Measurements from ENCODE around the gene HSPBAP1. TPM values are rescaled to one million over a fixed set of nuclear protein-coding genes. Genes with fewer than 3 reads are reported as not detected.

The HSPBAP1 gene
- total RNA-seq, 1 donor from 2014 or later = 11.6 TPM

GRCh38 chr3:122772827-122773226 is 20.8 kb downstream of the HSPBAP1 start:
- TF ChIP-seq, protein P1, sequence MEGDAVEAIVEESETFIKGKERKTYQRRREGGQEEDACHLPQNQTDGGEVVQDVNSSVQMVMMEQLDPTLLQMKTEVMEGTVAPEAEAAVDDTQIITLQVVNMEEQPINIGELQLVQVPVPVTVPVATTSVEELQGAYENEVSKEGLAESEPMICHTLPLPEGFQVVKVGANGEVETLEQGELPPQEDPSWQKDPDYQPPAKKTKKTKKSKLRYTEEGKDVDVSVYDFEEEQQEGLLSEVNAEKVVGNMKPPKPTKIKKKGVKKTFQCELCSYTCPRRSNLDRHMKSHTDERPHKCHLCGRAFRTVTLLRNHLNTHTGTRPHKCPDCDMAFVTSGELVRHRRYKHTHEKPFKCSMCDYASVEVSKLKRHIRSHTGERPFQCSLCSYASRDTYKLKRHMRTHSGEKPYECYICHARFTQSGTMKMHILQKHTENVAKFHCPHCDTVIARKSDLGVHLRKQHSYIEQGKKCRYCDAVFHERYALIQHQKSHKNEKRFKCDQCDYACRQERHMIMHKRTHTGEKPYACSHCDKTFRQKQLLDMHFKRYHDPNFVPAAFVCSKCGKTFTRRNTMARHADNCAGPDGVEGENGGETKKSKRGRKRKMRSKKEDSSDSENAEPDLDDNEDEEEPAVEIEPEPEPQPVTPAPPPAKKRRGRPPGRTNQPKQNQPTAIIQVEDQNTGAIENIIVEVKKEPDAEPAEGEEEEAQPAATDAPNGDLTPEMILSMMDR (IDR thresholded peaks at IDR 0.05; ENCODE audit: unreplicated experiment) = no peak
- DNase-seq (ENCODE audit: low spot score) = no peak
- Mint-ChIP-seq H3K27me3 (ENCODE audit: unreplicated experiment) (no peaks in the 10 kb centered on the region), H3K4me1 (ENCODE audit: unreplicated experiment) (no peaks in the 10 kb centered on the region), H3K36me3 (ENCODE audit: low read depth, unreplicated experiment) (peaks cover 3% of the 10 kb centered on the region), H3K4me3 (ENCODE audit: unreplicated experiment) (no peak overlapping the region), H3K9me3 (ENCODE audit: unreplicated experiment) (no peaks in the 10 kb centered on the region), H3K27ac (ENCODE audit: unreplicated experiment) (no peak overlapping the region)

GRCh38 chr3:122770521-122771202 is 23.0 kb downstream of the HSPBAP1 start:
- H3K27ac Mint-ChIP-seq (ENCODE audit: unreplicated experiment) = no peak overlapping the region

DNA sequence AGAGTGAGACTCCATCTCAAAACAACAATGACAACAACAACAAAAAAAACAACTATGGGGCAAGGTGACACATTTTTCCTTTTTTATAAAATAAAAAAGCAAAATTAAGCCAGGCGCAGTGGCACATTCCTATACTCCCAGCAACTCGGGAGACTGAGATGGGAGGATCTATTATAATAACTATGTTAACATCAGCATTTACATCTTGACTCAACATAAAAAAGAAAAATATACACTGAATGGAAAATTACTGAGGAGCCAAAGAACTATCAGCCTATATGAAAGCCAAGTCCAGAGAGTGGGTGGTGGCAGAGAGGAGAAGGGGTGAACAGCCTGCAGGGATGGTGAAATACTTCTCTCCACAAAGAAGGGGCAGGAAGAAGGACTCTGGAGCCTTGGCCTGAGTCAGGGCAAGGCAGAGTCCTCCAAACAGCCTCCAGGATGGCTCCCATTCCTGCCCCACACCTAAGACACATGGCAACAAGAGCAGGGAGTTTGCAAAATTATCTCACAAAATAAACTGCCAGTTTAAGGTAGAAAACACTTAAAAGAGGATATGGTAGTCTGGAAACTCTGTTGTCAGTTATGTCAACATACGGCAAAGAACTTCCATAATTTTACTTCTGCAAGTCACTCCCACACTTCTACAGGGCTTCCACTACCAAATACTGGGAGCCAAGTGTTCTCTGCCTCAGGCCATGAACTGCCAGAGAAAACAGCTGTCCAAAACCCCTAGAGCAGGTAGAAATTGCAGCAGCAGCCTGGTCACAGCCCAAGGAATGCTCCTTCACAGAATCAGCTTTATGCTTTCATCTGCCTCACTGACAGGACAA is 25.9 kb downstream of the HSPBAP1 start:
- Mint-ChIP-seq H3K9me3 (ENCODE audit: unreplicated experiment) (no peaks in the 10 kb centered on the region), H3K36me3 (ENCODE audit: low read depth, unreplicated experiment) (peaks cover 8% of the 10 kb centered on the region), H3K27me3 (ENCODE audit: unreplicated experiment) (peaks cover 2% of the 10 kb centered on the region), H3K4me1 (ENCODE audit: unreplicated experiment) (no peaks in the 10 kb centered on the region), H3K4me3 (ENCODE audit: unreplicated experiment) (no peak overlapping the region), H3K27ac (ENCODE audit: unreplicated experiment) (no peak overlapping the region)
- no peak for DNase-seq (ENCODE audit: low spot score)
- TF ChIP-seq, protein P1 (IDR thresholded peaks at IDR 0.05; ENCODE audit: unreplicated experiment) = no peak

More at GRCh38 chr3:122770521-122771202, 23.0 kb downstream of the HSPBAP1 start:
- Mint-ChIP-seq H3K4me1 (ENCODE audit: unreplicated experiment) (no peaks in the 10 kb centered on the region), H3K27me3 (ENCODE audit: unreplicated experiment) (no peaks in the 10 kb centered on the region), H3K4me3 (ENCODE audit: unreplicated experiment) (no peak overlapping the region), H3K36me3 (ENCODE audit: low read depth, unreplicated experiment) (peaks cover 8% of the 10 kb centered on the region), H3K9me3 (ENCODE audit: unreplicated experiment) (no peaks in the 10 kb centered on the region)
- TF ChIP-seq, protein P1 (IDR thresholded peaks at IDR 0.05; ENCODE audit: unreplicated experiment) = no peak
- no peak for DNase-seq (ENCODE audit: low spot score)

DNA sequence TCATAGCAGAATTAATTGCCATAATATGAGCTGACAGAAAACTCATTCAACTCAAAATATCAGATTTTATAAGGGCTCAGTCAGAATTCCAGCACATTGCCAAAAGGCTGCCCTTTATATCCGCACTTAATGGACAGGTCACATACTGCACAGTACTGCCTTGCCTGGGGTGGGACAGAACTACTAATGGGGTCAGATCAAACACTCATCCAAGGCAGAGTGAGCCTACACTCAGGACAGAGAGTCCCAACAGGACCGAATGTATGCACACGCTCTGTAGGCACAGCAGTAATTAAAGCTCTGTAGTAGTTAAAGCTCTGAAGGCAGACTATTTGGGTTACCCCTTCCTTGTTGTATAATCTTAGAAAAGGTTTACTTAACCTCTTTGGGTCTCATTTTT is 27.2 kb downstream of the HSPBAP1 start:
- Mint-ChIP-seq H3K27me3 (ENCODE audit: unreplicated experiment) (peaks cover 2% of the 10 kb centered on the region), H3K36me3 (ENCODE audit: low read depth, unreplicated experiment) (peaks cover 8% of the 10 kb centered on the region), H3K9me3 (ENCODE audit: unreplicated experiment) (no peaks in the 10 kb centered on the region), H3K4me3 (ENCODE audit: unreplicated experiment) (no peak overlapping the region), H3K27ac (ENCODE audit: unreplicated experiment) (no peak overlapping the region), H3K4me1 (ENCODE audit: unreplicated experiment) (no peaks in the 10 kb centered on the region)
- TF ChIP-seq, protein P1 (IDR thresholded peaks at IDR 0.05; ENCODE audit: unreplicated experiment) = no peak
- DNase-seq (ENCODE audit: low spot score) = no peak

Measured in endothelial cell (in vitro differentiated cells).